OCI-LY1 (cell line): ENCODE data around the gene FGF14.

Experiments used
- H2AFZ ChIP-seq: fragments of 200-600 bp; sonication (generic), shearing (Covaris generic); 2 replicates; pipeline ENCODE4 v1.6.0; 2014; ENCODE audit warnings: antibody characterized with exemption, mild to moderate bottlenecking, low read length
- H3F3A ChIP-seq: fragments of 200-600 bp; sonication (generic), shearing (Covaris generic); 2 replicates; pipeline ENCODE4 v1.6.0; 2014; ENCODE audit warnings: mild to moderate bottlenecking, antibody characterized with exemption, low read length, moderate library complexity; ENCODE audit not compliant: insufficient read depth
- H3K27ac ChIP-seq: fragments of 200-600 bp; sonication (generic); 2 replicates; pipeline ENCODE4 v1.5.1; 2014; ENCODE audit warnings: low read length, mixed run types, mild to moderate bottlenecking, low read depth; ENCODE audit not compliant: poor library complexity, severe bottlenecking
- H3K27me3 ChIP-seq: fragments of 200-600 bp; sonication (generic); 2 replicates; pipeline ENCODE4 v1.6.0; 2014; ENCODE audit warnings: antibody characterized with exemption, mild to moderate bottlenecking, low read length, moderate library complexity; ENCODE audit not compliant: insufficient read depth
- H3K36me3 ChIP-seq: fragments of 200-600 bp; sonication (generic); 2 replicates; pipeline ENCODE4 v1.6.1; 2014; ENCODE audit warnings: mild to moderate bottlenecking, antibody characterized with exemption, low read length, moderate library complexity, mixed read lengths; ENCODE audit not compliant: insufficient read depth
- H3K4me1 ChIP-seq: fragments of 200-600 bp; sonication (generic); 2 replicates; pipeline ENCODE4 v1.5.1; 2014; ENCODE audit warnings: mild to moderate bottlenecking, low read length, moderate library complexity; ENCODE audit not compliant: insufficient read depth, severe bottlenecking
- H3K4me2 ChIP-seq: fragments of 200-600 bp; sonication (generic), shearing (Covaris generic); 2 replicates; pipeline ENCODE4 v1.6.1; 2014; ENCODE audit warnings: low read length
- H3K4me3 ChIP-seq: fragments of 200-600 bp; sonication (generic); 2 replicates; pipeline ENCODE4 v1.5.1; 2014; ENCODE audit warnings: low read length, low read depth, mild to moderate bottlenecking, mixed read lengths; ENCODE audit not compliant: poor library complexity, severe bottlenecking
- H3K79me2 ChIP-seq: fragments of 200-600 bp; shearing (Covaris generic); 2 replicates; pipeline ENCODE4 v1.6.1; 2016; ENCODE audit warnings: mixed run types, low read length, mixed read lengths; ENCODE audit not compliant: insufficient read depth
- H3K9ac ChIP-seq: fragments of 200-600 bp; sonication (generic), shearing (Covaris generic); 2 replicates; pipeline ENCODE4 v1.6.1; 2014; ENCODE audit warnings: mild to moderate bottlenecking, low read length, mixed read lengths
- H3K9me2 ChIP-seq: fragments of 200-600 bp; sonication (generic), shearing (Covaris generic); 2 replicates; pipeline ENCODE4 v1.6.1; 2014; ENCODE audit warnings: low read depth, mild to moderate bottlenecking, low read length, mixed read lengths
- H3K9me3 ChIP-seq: fragments of 200-600 bp; shearing (Covaris generic); 2 replicates; pipeline ENCODE4 v1.6.1; 2014; ENCODE audit warnings: low read length, mixed read lengths
- H4K20me1 ChIP-seq: fragments of 200-600 bp; sonication (generic), shearing (Covaris generic); 2 replicates; pipeline ENCODE4 v1.6.0; 2016; ENCODE audit warnings: mild to moderate bottlenecking, low read length; ENCODE audit not compliant: insufficient read depth
- EZH2 ChIP-seq: fragments of 200-600 bp; sonication (generic), shearing (Covaris generic); IDR thresholded peaks from 2 replicates; pipeline ENCODE4 v1.8.0; 2017; ENCODE audit warnings: borderline replicate concordance, mixed run types, mild to moderate bottlenecking, antibody characterized with exemption, low read length, moderate library complexity, mixed read lengths
- TF ChIP-seq, protein P1 (sequence below): fragments of 200-600 bp; sonication (generic), shearing (Covaris generic); IDR thresholded peaks from 2 replicates; pipeline ENCODE4 v1.5.1; 2017; ENCODE audit warnings: mild to moderate bottlenecking, antibody characterized with exemption, low read length, moderate library complexity, mixed read lengths

The FGF14 gene

GRCh38 chr13:102136735-102137296 is 265.0 kb downstream of the FGF14 start:
- TF ChIP-seq, protein P1, sequence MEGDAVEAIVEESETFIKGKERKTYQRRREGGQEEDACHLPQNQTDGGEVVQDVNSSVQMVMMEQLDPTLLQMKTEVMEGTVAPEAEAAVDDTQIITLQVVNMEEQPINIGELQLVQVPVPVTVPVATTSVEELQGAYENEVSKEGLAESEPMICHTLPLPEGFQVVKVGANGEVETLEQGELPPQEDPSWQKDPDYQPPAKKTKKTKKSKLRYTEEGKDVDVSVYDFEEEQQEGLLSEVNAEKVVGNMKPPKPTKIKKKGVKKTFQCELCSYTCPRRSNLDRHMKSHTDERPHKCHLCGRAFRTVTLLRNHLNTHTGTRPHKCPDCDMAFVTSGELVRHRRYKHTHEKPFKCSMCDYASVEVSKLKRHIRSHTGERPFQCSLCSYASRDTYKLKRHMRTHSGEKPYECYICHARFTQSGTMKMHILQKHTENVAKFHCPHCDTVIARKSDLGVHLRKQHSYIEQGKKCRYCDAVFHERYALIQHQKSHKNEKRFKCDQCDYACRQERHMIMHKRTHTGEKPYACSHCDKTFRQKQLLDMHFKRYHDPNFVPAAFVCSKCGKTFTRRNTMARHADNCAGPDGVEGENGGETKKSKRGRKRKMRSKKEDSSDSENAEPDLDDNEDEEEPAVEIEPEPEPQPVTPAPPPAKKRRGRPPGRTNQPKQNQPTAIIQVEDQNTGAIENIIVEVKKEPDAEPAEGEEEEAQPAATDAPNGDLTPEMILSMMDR, result no peak
- no peak for TF ChIP-seq EZH2
- H3F3A ChIP-seq, result no peaks in the 10 kb centered on the region
- no peaks in the 10 kb centered on the region for H3K79me2 ChIP-seq
- no peaks in the 10 kb centered on the region for H3K27me3 ChIP-seq
- H3K4me1 ChIP-seq, result no peaks in the 10 kb centered on the region
- no peak overlapping the region for H3K27ac ChIP-seq
- H3K4me2 ChIP-seq, result no peak overlapping the region
- no peaks in the 10 kb centered on the region for H3K9me3 ChIP-seq
- H3K36me3 ChIP-seq, result no peaks in the 10 kb centered on the region
- H3K4me3 ChIP-seq, result no peak overlapping the region
- no peak overlapping the region for H3K9ac ChIP-seq
- H4K20me1 ChIP-seq, result no peaks in the 10 kb centered on the region
- H2AFZ ChIP-seq, result no peak overlapping the region
- H3K9me2 ChIP-seq, result no peaks in the 10 kb centered on the region

DNA sequence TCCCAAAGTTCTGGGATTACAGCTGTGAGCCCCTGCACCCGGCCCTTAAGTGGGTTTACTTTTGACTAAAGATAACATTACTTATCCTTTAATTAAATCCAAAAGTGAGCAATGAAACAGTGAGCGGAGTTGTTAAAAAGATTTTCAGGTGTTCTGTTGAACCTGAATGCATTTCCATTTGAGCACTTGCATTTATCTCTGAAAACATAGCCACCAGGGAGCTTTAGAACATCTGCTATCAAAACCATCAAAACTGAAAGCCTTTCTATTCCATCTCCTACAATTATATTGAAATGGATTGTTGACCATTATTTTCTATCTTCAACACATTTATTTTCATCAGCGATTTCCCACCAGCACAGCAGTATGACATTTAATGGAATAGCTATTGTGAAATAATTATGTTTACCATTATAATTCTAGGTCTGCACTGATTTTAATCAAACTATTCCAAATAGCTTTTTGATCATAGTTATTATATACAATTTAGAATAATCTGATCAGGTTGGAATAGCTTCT is 269.0 kb downstream of the FGF14 start:
- Histone ChIP-seq H3K4me1 (no peaks in the 10 kb centered on the region), H3K27me3 (no peaks in the 10 kb centered on the region), H2AFZ (no peak overlapping the region), H3K9me3 (no peaks in the 10 kb centered on the region), H3K27ac (no peak overlapping the region), H3K79me2 (no peaks in the 10 kb centered on the region), H3K4me2 (no peak overlapping the region), H3K36me3 (no peaks in the 10 kb centered on the region), H3F3A (no peaks in the 10 kb centered on the region), H3K9me2 (no peaks in the 10 kb centered on the region), H3K9ac (no peak overlapping the region), H3K4me3 (no peak overlapping the region), H4K20me1 (no peaks in the 10 kb centered on the region)
- TF ChIP-seq, protein P1, result no peak
- no peak for TF ChIP-seq EZH2

DNA sequence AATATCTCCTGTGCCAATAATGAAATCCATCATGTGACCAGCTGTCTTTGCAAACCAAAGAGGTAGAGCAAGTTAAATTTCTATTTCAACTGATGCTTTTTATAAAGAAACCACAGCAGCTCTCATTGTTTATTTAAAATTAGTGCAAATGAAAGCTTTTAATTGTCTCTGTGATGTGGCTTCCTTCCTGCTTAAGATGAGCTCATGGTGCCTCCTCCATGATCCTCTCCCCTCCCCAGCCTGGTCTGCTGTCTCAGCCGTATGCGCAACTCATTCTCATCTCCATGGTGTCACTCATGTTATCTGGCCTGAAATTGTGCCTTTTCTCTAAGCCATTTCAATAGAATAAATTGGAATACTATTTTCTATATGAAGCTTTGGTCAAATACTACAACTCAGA is 270.6 kb downstream of the FGF14 start:
- H3K4me2 ChIP-seq, result no peak overlapping the region
- H3K36me3 ChIP-seq, result no peaks in the 10 kb centered on the region
- no peaks in the 10 kb centered on the region for H3K9me3 ChIP-seq
- H3K9ac ChIP-seq, result no peak overlapping the region
- no peaks in the 10 kb centered on the region for H3K9me2 ChIP-seq
- no peaks in the 10 kb centered on the region for H3F3A ChIP-seq
- H3K27ac ChIP-seq, result no peak overlapping the region
- no peak overlapping the region for H2AFZ ChIP-seq
- TF ChIP-seq, protein P1, result no peak
- TF ChIP-seq EZH2, result no peak
- no peaks in the 10 kb centered on the region for H4K20me1 ChIP-seq
- no peaks in the 10 kb centered on the region for H3K27me3 ChIP-seq
- H3K4me1 ChIP-seq, result no peaks in the 10 kb centered on the region
- H3K79me2 ChIP-seq, result no peaks in the 10 kb centered on the region
- no peak overlapping the region for H3K4me3 ChIP-seq
